ENCODE results near the gene MT1M.

MT1M gene

GRCh38 chr16:56641166-56641565 lies 8.7 kb downstream of the MT1M start:
- no peaks in the 10 kb centered on the region for H3K9me3 Mint-ChIP-seq
- H3K4me3 Mint-ChIP-seq: no peak overlapping the region
- peaks cover 30% of the 10 kb centered on the region for H3K4me1 Mint-ChIP-seq (ENCODE audit: low read depth)
- peaks cover 96% of the 10 kb centered on the region for H3K27me3 Mint-ChIP-seq
- intact Hi-C loops (cut with micrococcal nuclease): no loop called here
- H3K36me3 Mint-ChIP-seq (ENCODE audit: low read depth): no peaks in the 10 kb centered on the region
- no peak overlapping the region for H3K27ac Mint-ChIP-seq

GRCh38 chr16:56643080-56643778 lies 10.8 kb downstream of the MT1M start:
- H3K27me3 Mint-ChIP-seq: peaks cover 92% of the 10 kb centered on the region
- peak overlapping the region; percentile 28 for H3K27ac Mint-ChIP-seq
- peak overlapping the region; percentile 64 for H3K4me3 Mint-ChIP-seq
- intact Hi-C loops (cut with micrococcal nuclease): no loop called here
- peaks cover 23% of the 10 kb centered on the region for H3K4me1 Mint-ChIP-seq (ENCODE audit: low read depth)
- no peaks in the 10 kb centered on the region for H3K36me3 Mint-ChIP-seq (ENCODE audit: low read depth)
- H3K9me3 Mint-ChIP-seq: no peaks in the 10 kb centered on the region

GRCh38 chr16:56643833-56644232 lies 11.4 kb downstream of the MT1M start:
- intact Hi-C loops (cut with micrococcal nuclease): no loop called here
- H3K9me3 Mint-ChIP-seq: no peaks in the 10 kb centered on the region
- peaks cover 92% of the 10 kb centered on the region for H3K27me3 Mint-ChIP-seq
- peak overlapping the region; percentile 64 for H3K4me3 Mint-ChIP-seq
- H3K4me1 Mint-ChIP-seq (ENCODE audit: low read depth): peaks cover 23% of the 10 kb centered on the region
- H3K36me3 Mint-ChIP-seq (ENCODE audit: low read depth): no peaks in the 10 kb centered on the region
- peak overlapping the region; percentile 15 for H3K27ac Mint-ChIP-seq

- Mint-ChIP-seq H3K9me3 (no peaks in the 10 kb centered on the region), H3K36me3 (ENCODE audit: low read depth) (no peaks in the 10 kb centered on the region), H3K27ac (no peak overlapping the region), H3K4me3 (no peak overlapping the region), H3K27me3 (peaks cover 83% of the 10 kb centered on the region), H3K4me1 (ENCODE audit: low read depth) (peaks cover 23% of the 10 kb centered on the region)
- intact Hi-C loops (cut with micrococcal nuclease): no loop called here
Observed at GRCh38 chr16:56645311-56645710, 12.9 kb downstream of the MT1M start.

GRCh38 chr16:56645838-56646237 lies 13.4 kb downstream of the MT1M start:
- Mint-ChIP-seq H3K4me1 (ENCODE audit: low read depth) (peaks cover 23% of the 10 kb centered on the region), H3K4me3 (no peak overlapping the region), H3K9me3 (no peaks in the 10 kb centered on the region), H3K27ac (no peak overlapping the region), H3K27me3 (peaks cover 78% of the 10 kb centered on the region), H3K36me3 (ENCODE audit: low read depth) (no peaks in the 10 kb centered on the region)
- intact Hi-C loops (cut with micrococcal nuclease): no loop called here

- Mint-ChIP-seq H3K27ac (no peak overlapping the region), H3K36me3 (ENCODE audit: low read depth) (no peaks in the 10 kb centered on the region), H3K4me3 (no peak overlapping the region), H3K9me3 (no peaks in the 10 kb centered on the region), H3K27me3 (peaks cover 83% of the 10 kb centered on the region), H3K4me1 (ENCODE audit: low read depth) (peaks cover 20% of the 10 kb centered on the region)
- intact Hi-C loops (cut with micrococcal nuclease): no loop called here
Observed at GRCh38 chr16:56647641-56648431, 15.4 kb downstream of the MT1M start.

GRCh38 chr16:56649271-56649670 lies 16.8 kb downstream of the MT1M start:
- Mint-ChIP-seq H3K36me3 (ENCODE audit: low read depth) (no peaks in the 10 kb centered on the region), H3K4me3 (no peak overlapping the region), H3K27ac (no peak overlapping the region), H3K4me1 (ENCODE audit: low read depth) (peaks cover 9% of the 10 kb centered on the region), H3K27me3 (peaks cover 79% of the 10 kb centered on the region), H3K9me3 (no peaks in the 10 kb centered on the region)
- intact Hi-C loops (cut with micrococcal nuclease): no loop called here

GRCh38 chr16:56649820-56650219 lies 17.4 kb downstream of the MT1M start:
- H3K27me3 Mint-ChIP-seq: peaks cover 75% of the 10 kb centered on the region
- peaks cover 15% of the 10 kb centered on the region for H3K4me1 Mint-ChIP-seq (ENCODE audit: low read depth)
- no peaks in the 10 kb centered on the region for H3K9me3 Mint-ChIP-seq
- intact Hi-C loops (cut with micrococcal nuclease): no loop called here
- no peaks in the 10 kb centered on the region for H3K36me3 Mint-ChIP-seq (ENCODE audit: low read depth)
- H3K4me3 Mint-ChIP-seq: no peak overlapping the region
- H3K27ac Mint-ChIP-seq: no peak overlapping the region

- no peaks in the 10 kb centered on the region for H3K9me3 Mint-ChIP-seq
- intact Hi-C loops (cut with micrococcal nuclease): no loop called here
- peaks cover 62% of the 10 kb centered on the region for H3K27me3 Mint-ChIP-seq
- H3K27ac Mint-ChIP-seq: no peak within 1 kb of the TSS
- H3K4me3 Mint-ChIP-seq: no peak within 1 kb of the TSS
- peaks cover 15% of the 10 kb centered on the region for H3K4me1 Mint-ChIP-seq (ENCODE audit: low read depth)
- H3K36me3 Mint-ChIP-seq (ENCODE audit: low read depth): no peaks in the 10 kb centered on the region
Observed at GRCh38 chr16:56651586-56651985, 19.1 kb downstream of the MT1M start, which contains the start of gene MT1B. TSS of gene MT1B (plus strand) at chr16:56651886. CDS start at chr16:56651954, 68 bp downstream.

- intact Hi-C loops (cut with micrococcal nuclease): no loop called here
- H3K36me3 Mint-ChIP-seq (ENCODE audit: low read depth): no peaks in the 10 kb centered on the region
- no peak overlapping the region for H3K27ac Mint-ChIP-seq
- H3K9me3 Mint-ChIP-seq: no peaks in the 10 kb centered on the region
- no peak overlapping the region for H3K4me3 Mint-ChIP-seq
- peaks cover 58% of the 10 kb centered on the region for H3K27me3 Mint-ChIP-seq
- H3K4me1 Mint-ChIP-seq (ENCODE audit: low read depth): peaks cover 21% of the 10 kb centered on the region
Observed at GRCh38 chr16:56652600-56652999, 20.1 kb downstream of the MT1M start.

- peaks cover 27% of the 10 kb centered on the region for H3K4me1 Mint-ChIP-seq (ENCODE audit: low read depth)
- intact Hi-C loops (cut with micrococcal nuclease): no loop called here
- no peaks in the 10 kb centered on the region for H3K36me3 Mint-ChIP-seq (ENCODE audit: low read depth)
- no peak overlapping the region for H3K27ac Mint-ChIP-seq
- H3K9me3 Mint-ChIP-seq: no peaks in the 10 kb centered on the region
- H3K27me3 Mint-ChIP-seq: peaks cover 57% of the 10 kb centered on the region
- no peak overlapping the region for H3K4me3 Mint-ChIP-seq
Observed at GRCh38 chr16:56653218-56653617, 20.8 kb downstream of the MT1M start.

- Mint-ChIP-seq H3K4me3 (peak within 1 kb of the TSS; percentile 85), H3K27me3 (peaks cover 63% of the 10 kb centered on the region), H3K36me3 (ENCODE audit: low read depth) (no peaks in the 10 kb centered on the region), H3K9me3 (no peaks in the 10 kb centered on the region), H3K27ac (peak within 1 kb of the TSS; percentile 28), H3K4me1 (ENCODE audit: low read depth) (peaks cover 31% of the 10 kb centered on the region)
- intact Hi-C loops (cut with micrococcal nuclease): no loop called here
Observed at GRCh38 chr16:56657555-56658326, 25.3 kb downstream of the MT1M start, which contains the start of gene MT1F. TSS of gene MT1F (plus strand) at chr16:56657959. CDS start at chr16:56658059, 100 bp downstream.

- Mint-ChIP-seq H3K27me3 (peaks cover 63% of the 10 kb centered on the region), H3K36me3 (ENCODE audit: low read depth) (no peaks in the 10 kb centered on the region), H3K27ac (peak overlapping the region; percentile 28), H3K4me1 (ENCODE audit: low read depth) (peaks cover 37% of the 10 kb centered on the region), H3K4me3 (peak overlapping the region; percentile 85), H3K9me3 (no peaks in the 10 kb centered on the region)
- intact Hi-C loops (cut with micrococcal nuclease): no loop called here
Observed at GRCh38 chr16:56658327-56658875, 25.9 kb downstream of the MT1M start.

Measured in dendritic cell treated with granulocyte-macrophage colony-stimulating factor and Interleukin-4, amounts not matched to agents 40 ng/mL and 50 ng/mL, for 4 days (primary cell).